H1 (cell line): ENCODE results near the gene FAM167B. TPM values are rescaled to one million over a fixed set of nuclear protein-coding genes. Genes with fewer than 3 reads are reported as not detected.

Source experiments
- BACH1 ChIP-seq: IDR thresholded peaks from 2 replicates; pipeline ENCODE4 v1.6.1; 2012; ENCODE audit warnings: low read length, improper control_type of control experiment
- CBX8 ChIP-seq: fragments of 300-800, 300-1000 bp; sonication (generic); IDR thresholded peaks from 2 replicates; pipeline ENCODE4 v1.7.1; 2016; ENCODE audit warnings: low read depth, low read length, borderline replicate concordance
- CEBPB ChIP-seq: IDR thresholded peaks from 2 replicates; pipeline ENCODE4 v1.6.1; 2012; ENCODE audit warnings: low read depth, low read length
- EGR1 ChIP-seq: IDR thresholded peaks from 2 replicates; pipeline ENCODE4 v1.6.1; 2011; ENCODE audit warnings: low read depth, low read length, borderline replicate concordance
- FOSL1 ChIP-seq: IDR thresholded peaks from 2 replicates; pipeline ENCODE4 v1.6.1; 2011; ENCODE audit warnings: mild to moderate bottlenecking, low read depth, low read length, moderate library complexity; ENCODE audit not compliant: insufficient read depth
- MAFK ChIP-seq: IDR thresholded peaks from 2 replicates; pipeline ENCODE4 v1.6.1; 2012; ENCODE audit warnings: low read depth, mild to moderate bottlenecking, improper control_type of control experiment, low read length
- MAX ChIP-seq: IDR thresholded peaks from 2 replicates; pipeline ENCODE4 v1.6.1; 2012; ENCODE audit warnings: inconsistent platforms
- NANOG ChIP-seq: IDR thresholded peaks from 2 replicates; pipeline ENCODE4 v1.6.1; 2011; ENCODE audit warnings: low read length, low read depth, mild to moderate bottlenecking, inconsistent platforms; ENCODE audit not compliant: insufficient read depth, poor library complexity, severe bottlenecking
- POLR2A ChIP-seq, 2 experiments: IDR thresholded peaks; 1 replicate in 1 of 2; 2 replicates in 1 of 2; pipeline ENCODE4 v1.6.1; 2011; ENCODE audit warnings: low read depth in 2 of 2, low read length in 2 of 2, mild to moderate bottlenecking in 2 of 2; ENCODE audit errors: control extremely low read depth in 1 of 2
- POLR2AphosphoS5 ChIP-seq: IDR thresholded peaks from 2 replicates; pipeline ENCODE4 v1.6.1; 2011; ENCODE audit warnings: low read depth, low read length
- SIN3A ChIP-seq, 2 experiments: IDR thresholded peaks in 1 of 2; conservative IDR thresholded peaks in 1 of 2; 2 replicates each; pipeline ENCODE4 v1.6.1; 2011 to 2012; ENCODE audit warnings: low read length in 2 of 2, improper control_type of control experiment in 1 of 2, low read depth in 1 of 2, mild to moderate bottlenecking in 1 of 2
- SP2 ChIP-seq: IDR thresholded peaks from 2 replicates; pipeline ENCODE4 v1.6.1; 2012; ENCODE audit warnings: mild to moderate bottlenecking, low read length, inconsistent platforms
- TAF7 ChIP-seq: optimal IDR thresholded peaks from 2 replicates; pipeline ENCODE3; 2011; ENCODE audit warnings: low read depth, mild to moderate bottlenecking, inconsistent platforms, low read length, moderate library complexity, borderline replicate concordance
- polyA plus RNA-seq, 7 experiments: library from polyadenylated mRNA; depleted of rRNA in 3 of 7; stranded (reverse) in 5 of 7; unstranded in 2 of 7; fragments of >200 nt in 5 of 7; fragments of 200-250 nt in 2 of 7; gene quantifications; 1 replicate in 5 of 7; 2 replicates in 1 of 7; 4 replicates in 1 of 7; pipeline versions ENCODE4 v1.2.1 to v1.2.3, GENCODE V29; 2011 to 2013; ENCODE audit warnings: missing spikeins in 2 of 7, mixed read lengths in 2 of 7
- total RNA-seq: library from RNA; stranded (reverse); fragmentation: NEBNext Ultra II Directional; extraction: Animal tissue kit (Norgen Biotek cat#: 25700); gene quantifications from 2 replicates; pipeline ENCODE4 v1.2.1, GENCODE V29; 2021
- TF ChIP-seq, protein P1 (sequence below): IDR thresholded peaks from 2 replicates; pipeline ENCODE4 v1.6.1; 2011; ENCODE audit warnings: low read depth, mild to moderate bottlenecking, low read length; ENCODE audit not compliant: insufficient read depth

Gene FAM167B
- total and polyA plus RNA-seq, 2 of the 8 experiments (the other 6 are each of a cell fraction or from before 2014, with no cell fraction given): 2.8 to 3.9 TPM

DNA sequence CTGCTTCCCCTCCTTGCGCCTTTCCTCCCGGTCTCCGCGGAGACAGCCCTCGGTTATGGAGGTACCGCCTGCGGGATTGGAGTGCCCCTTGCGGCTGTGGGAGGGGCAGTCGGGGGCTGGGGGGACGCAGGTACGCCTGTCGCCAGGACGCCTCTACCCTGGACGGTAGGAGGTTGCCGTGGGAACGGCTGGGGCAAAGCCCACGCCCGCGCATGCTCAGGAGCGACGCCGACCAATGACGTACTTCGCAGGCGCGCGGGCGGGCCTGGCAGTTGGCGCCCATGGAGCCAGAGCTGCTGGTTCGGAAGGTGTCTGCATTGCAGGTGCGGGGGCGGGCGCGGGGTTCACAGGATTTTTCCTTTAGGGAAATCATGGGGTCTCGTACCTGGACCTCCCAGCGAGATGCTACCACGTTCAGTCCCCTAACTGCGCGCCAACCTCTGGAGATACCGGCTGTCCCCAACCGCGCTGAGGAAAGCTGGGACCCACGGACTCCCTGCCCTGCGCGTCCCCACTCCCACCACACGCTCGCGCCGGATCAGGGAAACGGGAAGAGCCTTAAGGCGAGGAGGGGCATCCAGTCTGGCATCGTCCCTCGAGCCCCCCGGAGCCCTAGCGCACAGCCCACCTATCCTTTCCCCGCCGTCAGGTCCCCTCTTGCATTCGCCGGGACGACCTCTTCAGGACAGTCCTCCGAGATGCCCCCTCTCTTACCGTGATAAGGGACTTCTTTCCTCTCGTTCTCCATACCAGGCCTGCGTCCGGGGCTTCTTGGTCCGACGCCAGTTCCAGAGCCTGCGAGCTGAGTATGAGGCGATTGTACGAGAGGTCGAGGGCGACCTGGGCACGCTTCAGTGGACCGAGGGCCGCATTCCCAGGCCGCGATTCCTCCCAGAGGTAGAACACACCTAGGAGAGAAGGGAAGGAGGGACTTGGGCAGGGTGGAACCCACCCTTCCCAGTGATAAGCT, 41.3 kb upstream of the FAM167B start, which contains the start of gene IQCC (continued):
- TF ChIP-seq TAF7: peak; percentile 54
- TF ChIP-seq, protein P1, sequence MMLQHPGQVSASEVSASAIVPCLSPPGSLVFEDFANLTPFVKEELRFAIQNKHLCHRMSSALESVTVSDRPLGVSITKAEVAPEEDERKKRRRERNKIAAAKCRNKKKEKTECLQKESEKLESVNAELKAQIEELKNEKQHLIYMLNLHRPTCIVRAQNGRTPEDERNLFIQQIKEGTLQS: peak; percentile 89
- TF ChIP-seq CEBPB: no peak
- peak; percentile 63; the same call in 1 of the 2 replicates for TF ChIP-seq POLR2AphosphoS5
- TF ChIP-seq MAFK: no peak
- TF ChIP-seq BACH1: no peak; the same call in 1 of the 2 replicates
- peak; percentile 79 for TF ChIP-seq MAX
- no peak for TF ChIP-seq SP2
- TF ChIP-seq EGR1: peak; percentile 93
- no peak for TF ChIP-seq FOSL1
- TF ChIP-seq SIN3A (conservative IDR thresholded peaks at IDR 0.05 in 1 of 2, IDR thresholded peaks at IDR 0.05 in 1 of 2; ENCODE audit: low read depth in 1 of 2, low read length in 2 of 2): peak; percentile 82 to 91; a peak in 3 of 4 replicates
- peak in 1 of 2 experiments; percentile 90; a peak in 2 of 3 replicates for TF ChIP-seq POLR2A (IDR thresholded peaks at IDR 0.05; ENCODE audit: control extremely low read depth in 1 of 2, low read depth in 2 of 2, low read length in 2 of 2)
- no peak for TF ChIP-seq CBX8
- no peak for TF ChIP-seq NANOG
